Measurements from ENCODE around the gene AEBP1. TPM values are rescaled to one million over a fixed set of nuclear protein-coding genes. Genes with fewer than 3 reads are reported as not detected.

AEBP1 gene
- total and polyA plus RNA-seq, 9 of the 15 experiments (the other 6 are each of a cell fraction or from before 2014, with no cell fraction given), result 0.03 to 0.78 (median 0.30) TPM; not detected in 2

DNA sequence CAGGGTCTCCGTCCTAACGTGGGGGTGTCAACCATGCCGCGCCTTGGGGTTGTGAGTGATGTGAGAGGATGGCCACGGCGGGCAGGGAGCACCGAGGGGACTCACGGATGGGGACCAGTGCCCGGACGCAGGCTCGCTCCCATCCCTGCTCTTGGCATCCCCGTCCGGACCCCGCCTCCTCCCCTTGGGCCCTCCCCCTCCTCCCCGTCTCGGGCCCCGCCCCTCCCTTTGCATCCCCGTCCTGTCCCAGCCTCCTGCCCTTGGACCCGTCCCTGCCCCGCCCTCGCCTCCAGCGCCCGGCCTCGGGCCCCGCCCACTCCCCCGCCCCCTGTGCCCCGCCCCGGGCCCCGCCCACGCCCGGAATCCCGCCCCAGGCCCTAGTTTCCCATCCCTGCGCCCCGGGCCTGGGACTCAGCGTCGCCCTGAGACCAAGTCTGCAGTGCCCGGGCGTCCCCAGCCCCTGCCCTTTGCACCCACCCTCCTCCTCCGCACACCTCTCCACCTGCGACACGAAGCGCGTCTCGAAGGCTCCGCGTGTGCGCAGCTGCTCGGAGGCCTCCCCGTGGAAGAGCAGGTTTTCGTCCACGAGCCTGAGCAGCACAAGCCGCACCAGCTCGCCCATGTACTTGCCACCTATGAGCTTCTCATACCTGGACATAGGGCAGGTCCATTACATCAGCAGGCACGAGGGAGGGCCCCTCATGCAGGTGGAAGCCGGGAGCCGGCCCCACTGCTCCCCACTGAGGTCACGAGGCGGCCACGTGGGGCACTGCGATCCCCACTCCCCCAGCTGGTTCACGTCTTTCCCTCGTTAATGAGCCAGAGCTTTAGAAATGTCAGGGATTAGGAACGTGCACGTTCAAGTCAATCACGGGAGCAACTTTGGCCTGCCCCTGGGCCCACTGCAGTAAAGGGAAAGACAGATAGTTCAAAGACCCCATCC is 42.1 kb downstream of the AEBP1 start (continued):
- TF ChIP-seq, protein P1, sequence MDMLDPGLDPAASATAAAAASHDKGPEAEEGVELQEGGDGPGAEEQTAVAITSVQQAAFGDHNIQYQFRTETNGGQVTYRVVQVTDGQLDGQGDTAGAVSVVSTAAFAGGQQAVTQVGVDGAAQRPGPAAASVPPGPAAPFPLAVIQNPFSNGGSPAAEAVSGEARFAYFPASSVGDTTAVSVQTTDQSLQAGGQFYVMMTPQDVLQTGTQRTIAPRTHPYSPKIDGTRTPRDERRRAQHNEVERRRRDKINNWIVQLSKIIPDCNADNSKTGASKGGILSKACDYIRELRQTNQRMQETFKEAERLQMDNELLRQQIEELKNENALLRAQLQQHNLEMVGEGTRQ (CRISPR knock-in tag; IDR thresholded peaks at IDR 0.05), result peak; percentile 63
- TF ChIP-seq CCAR2 (IDR thresholded peaks at IDR 0.05; ENCODE audit: low read depth, low read length) (no peak), TAF15 (IDR thresholded peaks at IDR 0.05; ENCODE audit: low read depth, low read length) (no peak), PRMT5 (CRISPR knock-in tag; IDR thresholded peaks at IDR 0.05) (no peak), ZNF175 (CRISPR knock-in tag; IDR thresholded peaks at IDR 0.05; ENCODE audit: low read depth) (no peak), POLR2G (IDR thresholded peaks at IDR 0.05; ENCODE audit: low read depth, low read length) (peak; percentile 73), PTRF (tag; IDR thresholded peaks at IDR 0.05) (no peak), CBFB (CRISPR knock-in tag; IDR thresholded peaks at IDR 0.05) (no peak), ZNF263 (CRISPR knock-in tag; IDR thresholded peaks at IDR 0.05; ENCODE audit: borderline replicate concordance) (peak; percentile 93), MECOM (CRISPR knock-in tag; IDR thresholded peaks at IDR 0.05) (no peak), ATF7 (IDR thresholded peaks at IDR 0.05) (no peak), HDAC6 (IDR thresholded peaks at IDR 0.05; ENCODE audit: low read depth, low read length) (no peak), ZNF41 (CRISPR knock-in tag; conservative IDR thresholded peaks at IDR 0.05) (no peak), ZNF408 (CRISPR knock-in tag; IDR thresholded peaks at IDR 0.05; ENCODE audit: low read depth) (no peak), SAP30 (IDR thresholded peaks at IDR 0.05; ENCODE audit: borderline replicate concordance, insufficient read depth, low read depth, low read length, poor library complexity, severe bottlenecking) (peak; percentile 23), NR1H2 (CRISPR knock-in tag; IDR thresholded peaks at IDR 0.05) (no peak), TAF1 (IDR thresholded peaks at IDR 0.05; ENCODE audit: control insufficient read depth, extremely low read depth, insufficient read depth, low read length, severe bottlenecking) (no peak), ZFP30 (CRISPR knock-in tag; IDR thresholded peaks at IDR 0.05; ENCODE audit: borderline replicate concordance) (no peak), RBM34 (IDR thresholded peaks at IDR 0.05; ENCODE audit: borderline replicate concordance, insufficient read depth, low read length) (no peak), SAFB (IDR thresholded peaks at IDR 0.05; ENCODE audit: borderline replicate concordance, low read depth, low read length) (no peak)
- TF ChIP-seq, protein P2, sequence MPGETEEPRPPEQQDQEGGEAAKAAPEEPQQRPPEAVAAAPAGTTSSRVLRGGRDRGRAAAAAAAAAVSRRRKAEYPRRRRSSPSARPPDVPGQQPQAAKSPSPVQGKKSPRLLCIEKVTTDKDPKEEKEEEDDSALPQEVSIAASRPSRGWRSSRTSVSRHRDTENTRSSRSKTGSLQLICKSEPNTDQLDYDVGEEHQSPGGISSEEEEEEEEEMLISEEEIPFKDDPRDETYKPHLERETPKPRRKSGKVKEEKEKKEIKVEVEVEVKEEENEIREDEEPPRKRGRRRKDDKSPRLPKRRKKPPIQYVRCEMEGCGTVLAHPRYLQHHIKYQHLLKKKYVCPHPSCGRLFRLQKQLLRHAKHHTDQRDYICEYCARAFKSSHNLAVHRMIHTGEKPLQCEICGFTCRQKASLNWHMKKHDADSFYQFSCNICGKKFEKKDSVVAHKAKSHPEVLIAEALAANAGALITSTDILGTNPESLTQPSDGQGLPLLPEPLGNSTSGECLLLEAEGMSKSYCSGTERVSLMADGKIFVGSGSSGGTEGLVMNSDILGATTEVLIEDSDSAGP (CRISPR knock-in tag; IDR thresholded peaks at IDR 0.05), result no peak
- TF ChIP-seq, protein P3, sequence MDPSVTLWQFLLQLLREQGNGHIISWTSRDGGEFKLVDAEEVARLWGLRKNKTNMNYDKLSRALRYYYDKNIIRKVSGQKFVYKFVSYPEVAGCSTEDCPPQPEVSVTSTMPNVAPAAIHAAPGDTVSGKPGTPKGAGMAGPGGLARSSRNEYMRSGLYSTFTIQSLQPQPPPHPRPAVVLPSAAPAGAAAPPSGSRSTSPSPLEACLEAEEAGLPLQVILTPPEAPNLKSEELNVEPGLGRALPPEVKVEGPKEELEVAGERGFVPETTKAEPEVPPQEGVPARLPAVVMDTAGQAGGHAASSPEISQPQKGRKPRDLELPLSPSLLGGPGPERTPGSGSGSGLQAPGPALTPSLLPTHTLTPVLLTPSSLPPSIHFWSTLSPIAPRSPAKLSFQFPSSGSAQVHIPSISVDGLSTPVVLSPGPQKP (CRISPR knock-in tag; IDR thresholded peaks at IDR 0.05), result 0 out of 2 replicates have a peak, but pooled peaks have one; percentile 37
- TF ChIP-seq, protein P4, sequence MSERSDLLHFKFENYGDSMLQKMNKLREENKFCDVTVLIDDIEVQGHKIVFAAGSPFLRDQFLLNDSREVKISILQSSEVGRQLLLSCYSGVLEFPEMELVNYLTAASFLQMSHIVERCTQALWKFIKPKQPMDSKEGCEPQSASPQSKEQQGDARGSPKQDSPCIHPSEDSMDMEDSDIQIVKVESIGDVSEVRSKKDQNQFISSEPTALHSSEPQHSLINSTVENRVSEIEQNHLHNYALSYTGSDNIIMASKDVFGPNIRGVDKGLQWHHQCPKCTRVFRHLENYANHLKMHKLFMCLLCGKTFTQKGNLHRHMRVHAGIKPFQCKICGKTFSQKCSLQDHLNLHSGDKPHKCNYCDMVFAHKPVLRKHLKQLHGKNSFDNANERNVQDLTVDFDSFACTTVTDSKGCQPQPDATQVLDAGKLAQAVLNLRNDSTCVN (CRISPR knock-in tag; IDR thresholded peaks at IDR 0.05), result no peak
